ENCODE results near the gene GORASP2. TPM values are rescaled to one million over a fixed set of nuclear protein-coding genes. Genes with fewer than 3 reads are reported as not detected.

GORASP2 gene
- total and polyA plus RNA-seq, 2 experiments from 2014 or later = 44.5 to 45.2 TPM

GRCh38 chr2:170886386-170886785 is 42.7 kb upstream of the GORASP2 start:
- Mint-ChIP-seq H3K9me3 (no peaks in the 10 kb centered on the region), H3K27me3 (ENCODE audit: insufficient read depth, low read depth, poor library complexity) (peaks cover 4% of the 10 kb centered on the region), H3K4me3 (no peak overlapping the region), H3K4me1 (peaks cover 10% of the 10 kb centered on the region), H3K27ac (no peak overlapping the region), H3K36me3 (ENCODE audit: low read depth) (no peaks in the 10 kb centered on the region)
- H3K4me1 ChIP-seq (ENCODE audit: insufficient read depth) = peaks cover 8% of the 10 kb centered on the region
- ATAC-seq (no peak), DNase-seq (ENCODE audit: low spot score) (no peak)
- TF ChIP-seq STAT1 (IDR thresholded peaks at IDR 0.05; ENCODE audit: unreplicated experiment) = no peak
- TF ChIP-seq REST (IDR thresholded peaks at IDR 0.05; ENCODE audit: unreplicated experiment) = no peak
- no peak for TF ChIP-seq ZNF331 (CRISPR knock-in tag; IDR thresholded peaks at IDR 0.05; ENCODE audit: low read depth)
- no peak for TF ChIP-seq ZNF462 (CRISPR knock-in tag; IDR thresholded peaks at IDR 0.05)
- no peak for TF ChIP-seq CREB1 (CRISPR knock-in tag; IDR thresholded peaks at IDR 0.05; ENCODE audit: low read depth)
- no peaks in the 10 kb centered on the region for H3K36me3 ChIP-seq (ENCODE audit: insufficient read depth)
- H3F3A ChIP-seq (replicated peaks; ENCODE audit: low read depth) = no peaks in the 10 kb centered on the region
- no peak overlapping the region for H3K4me3 ChIP-seq
- H3K79me2 ChIP-seq (replicated peaks; ENCODE audit: insufficient read depth) = no peaks in the 10 kb centered on the region
- H2AFZ ChIP-seq = no peak overlapping the region
- no peak overlapping the region for H3K27ac ChIP-seq (ENCODE audit: low read depth)
- 0 out of 2 replicates have a peak, but pooled peaks cover 7% of the 10 kb centered on the region for H3K9me2 ChIP-seq (ENCODE audit: insufficient read depth)
- no peaks in the 10 kb centered on the region for H4K20me1 ChIP-seq (replicated peaks; ENCODE audit: insufficient read depth)
- no peak overlapping the region for H3K4me2 ChIP-seq
- H3K27me3 ChIP-seq (ENCODE audit: insufficient read depth) = no peaks in the 10 kb centered on the region
